ENCODE results near the gene ARHGAP27. TPM values are rescaled to one million over a fixed set of nuclear protein-coding genes. Genes with fewer than 3 reads are reported as not detected.
A peak's percentile ranks its signal among the peaks of the same experiment; 100 is the strongest.

ARHGAP27 gene
- total RNA-seq, 4 donors from 2014 or later: 194 to 489 (median 294) TPM

- Histone ChIP-seq H3K27me3 (no peaks in the 10 kb centered on the region), H3K4me3 (no peak overlapping the region), H3K27ac (no peak overlapping the region), H3K36me3 (no peaks in the 10 kb centered on the region), H3K4me1 (no peaks in the 10 kb centered on the region), H3K9me3 (no peaks in the 10 kb centered on the region)
- 100% methylated on average over 2 of the region's 2 CpGs for WGBS, 2 donors (ENCODE audit: low coverage in 1 of 2)
- intact Hi-C loops (cut with DNase I; ENCODE audit: low total_unique reads) (no loop called here), in situ Hi-C loops (cut with MboI; ENCODE audit: low pct_ligation_motif_present in 1 of 4, low pct_unique_long_range_greater_than_20kb in 1 of 4, low sequenced_read_pairs in 3 of 4) (no loop called here)
- TF ChIP-seq POLR2A (IDR thresholded peaks at IDR 0.05): no peak
- no peak for TF ChIP-seq POLR2AphosphoS5 (IDR thresholded peaks at IDR 0.05)
- no peak for TF ChIP-seq CTCF (IDR thresholded peaks at IDR 0.05)
- no peak for TF ChIP-seq EP300 (IDR thresholded peaks at IDR 0.05; ENCODE audit: low read depth)
- no peak for DNase-seq
Measured at GRCh38 chr17:45351831-45352230, 80.8 kb downstream of the ARHGAP27 start.

- Histone ChIP-seq H3K4me1 (peaks cover 0 to 18% (median 6%) of the 10 kb centered on the region in 4 donors), H3K27me3 (no peaks in the 10 kb centered on the region), H3K4me3 (no peak overlapping the region), H3K9me3 (no peaks in the 10 kb centered on the region), H3K36me3 (no peaks in the 10 kb centered on the region), H3K27ac (no peak overlapping the region)
- intact Hi-C loops (cut with DNase I; ENCODE audit: low total_unique reads) (no loop called here), in situ Hi-C loops (cut with MboI; ENCODE audit: low pct_ligation_motif_present in 1 of 4, low pct_unique_long_range_greater_than_20kb in 1 of 4, low sequenced_read_pairs in 3 of 4) (no loop called here)
- 61 to 85% methylated on average over 6 of the region's 6 CpGs for WGBS, 2 donors (ENCODE audit: low coverage in 1 of 2)
- no peak for DNase-seq
- TF ChIP-seq POLR2AphosphoS5 (IDR thresholded peaks at IDR 0.05): no peak
- TF ChIP-seq CTCF (IDR thresholded peaks at IDR 0.05): no peak
- TF ChIP-seq EP300 (IDR thresholded peaks at IDR 0.05; ENCODE audit: low read depth): no peak
- no peak for TF ChIP-seq POLR2A (IDR thresholded peaks at IDR 0.05)
Measured at GRCh38 chr17:45347444-45347843, 85.2 kb downstream of the ARHGAP27 start.

GRCh38 chr17:45346216-45347015, 86.3 kb downstream of the ARHGAP27 start:
- Histone ChIP-seq H3K9me3 (no peaks in the 10 kb centered on the region), H3K27me3 (no peaks in the 10 kb centered on the region), H3K4me3 (no peak overlapping the region), H3K36me3 (no peaks in the 10 kb centered on the region), H3K27ac (peak overlapping the region; percentile 32 to 46 (median 36)), H3K4me1 (peaks cover 0 to 18% (median 6%) of the 10 kb centered on the region in 4 donors)
- intact Hi-C loops (cut with DNase I; ENCODE audit: low total_unique reads): no loop called here
- WGBS, 2 donors (ENCODE audit: low coverage in 1 of 2): 79 to 84% methylated on average over 6 to 13 of the region's 13 CpGs
- TF ChIP-seq POLR2AphosphoS5 (IDR thresholded peaks at IDR 0.05) (no peak), POLR2A (IDR thresholded peaks at IDR 0.05) (no peak), CTCF (IDR thresholded peaks at IDR 0.05) (no peak), EP300 (IDR thresholded peaks at IDR 0.05; ENCODE audit: low read depth) (no peak)
- peak; percentile 6 for DNase-seq
- in situ Hi-C loops (cut with MboI; ENCODE audit: low pct_ligation_motif_present in 1 of 4, low pct_unique_long_range_greater_than_20kb in 1 of 4, low sequenced_read_pairs in 3 of 4): no loop called here

GRCh38 chr17:45345554-45346215, 87.0 kb downstream of the ARHGAP27 start:
- Histone ChIP-seq H3K4me1 (peaks cover 0 to 18% (median 6%) of the 10 kb centered on the region in 4 donors), H3K9me3 (no peaks in the 10 kb centered on the region), H3K27ac (peak overlapping the region; percentile 32 to 46 (median 36)), H3K36me3 (no peaks in the 10 kb centered on the region), H3K4me3 (no peak overlapping the region), H3K27me3 (no peaks in the 10 kb centered on the region)
- in situ Hi-C loops (cut with MboI; ENCODE audit: low pct_ligation_motif_present in 1 of 4, low pct_unique_long_range_greater_than_20kb in 1 of 4, low sequenced_read_pairs in 3 of 4) (no loop called here), intact Hi-C loops (cut with DNase I; ENCODE audit: low total_unique reads) (no loop called here)
- peak; percentile 6 for DNase-seq
- 20 to 25% methylated on average over 3 of the region's 3 CpGs for WGBS, 2 donors (ENCODE audit: low coverage in 1 of 2)
- TF ChIP-seq POLR2AphosphoS5 (IDR thresholded peaks at IDR 0.05) (no peak), EP300 (IDR thresholded peaks at IDR 0.05; ENCODE audit: low read depth) (no peak), POLR2A (IDR thresholded peaks at IDR 0.05) (no peak), CTCF (IDR thresholded peaks at IDR 0.05) (no peak)
